OCI-LY7 (cell line): ENCODE data around the gene PGRMC2.

Experiments used
- CTCF ChIP-seq: fragments of 200-600 bp; sonication (generic); conservative IDR thresholded peaks from 2 replicates; pipeline ENCODE4 v1.5.1; 2014; ENCODE audit warnings: mild to moderate bottlenecking, antibody characterized with exemption, low read length, moderate library complexity, mixed read lengths
- EZH2phosphoT487 ChIP-seq: fragments of 200-600 bp; sonication (generic); IDR thresholded peaks from 2 replicates; pipeline ENCODE4 v1.6.1; 2018; ENCODE audit warnings: low read depth, borderline replicate concordance, mild to moderate bottlenecking, mixed run types, antibody characterized with exemption, low read length, moderate library complexity, mixed read lengths

DNA sequence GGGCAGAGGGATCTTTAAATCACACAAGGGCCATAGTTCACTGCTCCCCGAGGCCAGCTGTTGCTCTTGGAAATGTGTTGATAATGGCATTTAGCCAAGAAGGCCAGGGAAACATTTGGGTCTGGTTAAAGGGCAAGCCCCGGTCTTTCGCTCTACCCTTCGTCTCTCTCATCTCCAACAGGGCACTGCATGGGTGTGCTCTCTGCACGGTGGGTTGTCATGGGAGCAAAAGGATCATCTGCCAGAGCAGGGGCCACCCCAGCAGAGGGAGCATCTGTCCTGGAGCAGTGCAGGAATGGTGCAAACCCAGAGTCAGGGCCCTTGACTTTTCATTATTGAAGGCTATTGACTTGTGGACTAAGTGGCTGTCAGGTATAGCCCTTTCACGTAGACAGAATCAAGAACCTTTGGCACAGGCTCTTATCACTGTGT is 22.7 kb upstream of the PGRMC2 start:
- TF ChIP-seq CTCF (no peak), EZH2phosphoT487 (no peak)
